Measurements from ENCODE around the gene PRR23E.

PRR23E gene

GRCh38 chr3:127207727-127208482, 15.0 kb downstream of the PRR23E start:
- no peak overlapping the region for H3K4me3 ChIP-seq (replicated peaks; ENCODE audit: low read depth, low read length)
- TF ChIP-seq, protein P1, sequence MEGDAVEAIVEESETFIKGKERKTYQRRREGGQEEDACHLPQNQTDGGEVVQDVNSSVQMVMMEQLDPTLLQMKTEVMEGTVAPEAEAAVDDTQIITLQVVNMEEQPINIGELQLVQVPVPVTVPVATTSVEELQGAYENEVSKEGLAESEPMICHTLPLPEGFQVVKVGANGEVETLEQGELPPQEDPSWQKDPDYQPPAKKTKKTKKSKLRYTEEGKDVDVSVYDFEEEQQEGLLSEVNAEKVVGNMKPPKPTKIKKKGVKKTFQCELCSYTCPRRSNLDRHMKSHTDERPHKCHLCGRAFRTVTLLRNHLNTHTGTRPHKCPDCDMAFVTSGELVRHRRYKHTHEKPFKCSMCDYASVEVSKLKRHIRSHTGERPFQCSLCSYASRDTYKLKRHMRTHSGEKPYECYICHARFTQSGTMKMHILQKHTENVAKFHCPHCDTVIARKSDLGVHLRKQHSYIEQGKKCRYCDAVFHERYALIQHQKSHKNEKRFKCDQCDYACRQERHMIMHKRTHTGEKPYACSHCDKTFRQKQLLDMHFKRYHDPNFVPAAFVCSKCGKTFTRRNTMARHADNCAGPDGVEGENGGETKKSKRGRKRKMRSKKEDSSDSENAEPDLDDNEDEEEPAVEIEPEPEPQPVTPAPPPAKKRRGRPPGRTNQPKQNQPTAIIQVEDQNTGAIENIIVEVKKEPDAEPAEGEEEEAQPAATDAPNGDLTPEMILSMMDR (IDR thresholded peaks at IDR 0.05; ENCODE audit: low read depth, low read length, missing control alignments) = no peak
- DNase-seq (ENCODE audit: extremely low read depth, low read depth) = no peak

DNA sequence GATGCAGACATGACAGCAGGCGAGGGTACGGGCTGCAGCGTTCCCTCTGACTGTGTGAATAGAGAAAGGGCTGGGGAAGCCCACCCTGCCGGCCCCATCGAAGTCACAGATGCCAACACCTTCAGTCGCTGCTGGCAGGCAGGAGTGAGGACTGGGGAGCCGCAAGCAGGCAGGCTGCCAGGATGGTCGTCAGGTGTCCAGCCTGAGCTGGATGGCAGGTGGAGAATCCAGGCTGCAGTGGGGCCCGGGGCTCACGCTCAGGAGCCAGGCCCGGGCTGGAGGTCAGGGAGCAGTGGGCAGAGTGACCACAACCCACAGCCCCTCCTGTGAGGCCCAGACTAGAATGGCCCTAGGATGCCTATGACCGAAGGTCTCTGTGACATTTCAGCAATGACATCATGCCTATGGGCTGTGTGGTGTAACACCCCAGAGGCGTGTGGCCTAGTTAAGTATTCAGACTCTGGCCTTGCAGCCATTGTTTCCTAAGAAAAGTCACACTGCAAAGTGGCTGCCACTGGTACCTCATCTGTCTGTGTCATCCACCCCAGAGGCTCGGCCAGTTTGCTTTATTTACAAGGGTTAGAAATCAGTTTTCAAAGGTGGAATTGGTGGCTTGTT, 15.7 kb downstream of the PRR23E start:
- DNase-seq (ENCODE audit: extremely low read depth, low read depth) = no peak
- TF ChIP-seq, protein P1 (IDR thresholded peaks at IDR 0.05; ENCODE audit: low read depth, low read length, missing control alignments) = no peak
- H3K4me3 ChIP-seq (replicated peaks; ENCODE audit: low read depth, low read length) = no peak overlapping the region

DNA sequence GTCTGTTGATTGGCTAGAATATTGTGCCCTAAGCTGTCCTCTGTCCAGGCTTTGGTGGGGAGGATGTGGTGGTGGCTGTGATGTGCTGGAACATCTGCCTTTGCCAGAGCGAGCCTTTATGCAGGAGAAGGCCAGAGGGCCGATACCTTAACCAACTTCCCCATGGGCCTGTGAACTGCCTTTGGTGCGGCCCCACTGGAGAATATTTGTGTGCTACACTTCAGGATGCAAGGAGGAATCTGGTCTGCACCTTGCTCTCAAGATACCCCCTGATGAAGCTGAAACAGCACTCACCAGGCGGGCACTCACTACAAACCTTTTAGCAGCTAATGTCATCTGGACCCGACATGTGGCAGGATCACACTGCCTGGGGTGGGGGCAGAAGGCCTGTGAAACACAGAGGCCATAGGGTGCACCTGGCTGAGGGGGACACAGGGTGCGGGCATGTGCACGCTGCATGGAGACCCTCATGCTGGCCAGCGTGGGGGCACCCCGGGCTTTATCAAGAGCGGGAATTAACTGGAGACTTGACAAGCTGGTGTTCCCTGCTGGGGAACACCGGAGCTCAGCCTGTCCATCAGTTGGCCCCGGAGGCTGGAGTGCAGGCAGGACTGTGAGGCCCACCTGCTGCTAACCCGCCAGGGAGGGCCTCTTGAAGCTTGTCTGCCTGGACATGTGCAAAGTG, 16.4 kb downstream of the PRR23E start:
- TF ChIP-seq, protein P1 (IDR thresholded peaks at IDR 0.05; ENCODE audit: low read depth, low read length, missing control alignments) = no peak
- DNase-seq (ENCODE audit: extremely low read depth, low read depth) = no peak
- H3K4me3 ChIP-seq (replicated peaks; ENCODE audit: low read depth, low read length) = no peak overlapping the region

DNA sequence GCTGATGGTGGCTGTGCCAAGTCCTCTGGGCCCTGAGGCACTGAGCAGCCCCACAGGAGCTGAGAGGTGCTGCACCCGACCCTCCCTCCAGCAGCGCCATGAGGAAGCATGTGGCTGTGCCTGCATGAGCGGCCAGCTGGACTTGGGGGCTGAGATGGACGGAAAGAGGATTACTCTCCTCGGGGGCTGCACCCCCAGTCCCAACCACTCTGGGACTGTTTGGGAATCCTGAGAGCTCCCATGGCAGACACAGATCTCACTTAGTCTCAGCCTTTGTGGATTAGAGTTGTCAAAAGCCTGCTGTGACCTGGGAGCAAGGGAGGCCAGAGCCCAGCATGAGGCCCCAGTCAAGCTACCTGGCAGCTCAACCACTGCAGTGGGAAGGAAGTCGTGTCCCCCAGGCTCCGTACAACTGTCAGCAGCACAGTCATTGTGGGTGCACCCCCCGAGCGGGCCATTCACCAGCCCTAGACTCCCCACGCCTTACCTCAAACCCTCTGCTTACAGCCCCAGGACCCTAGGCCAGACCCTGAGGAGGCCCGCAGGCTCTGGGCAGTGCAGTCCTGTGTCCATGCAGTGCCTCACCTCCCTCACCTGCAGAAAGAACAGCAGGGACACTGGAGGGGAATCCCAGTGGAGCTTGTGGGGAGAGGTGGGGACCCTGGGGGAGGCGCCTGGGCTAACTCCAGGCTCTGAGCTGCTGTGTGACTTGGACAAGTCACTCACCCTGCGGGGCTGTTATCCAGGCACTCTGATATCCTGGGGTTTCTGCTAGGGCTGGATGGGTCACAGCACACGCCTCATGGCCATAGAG, 17.1 kb downstream of the PRR23E start:
- TF ChIP-seq, protein P1 (IDR thresholded peaks at IDR 0.05; ENCODE audit: low read depth, low read length, missing control alignments) = no peak
- no peak overlapping the region for H3K4me3 ChIP-seq (replicated peaks; ENCODE audit: low read depth, low read length)
- DNase-seq (ENCODE audit: extremely low read depth, low read depth) = no peak

GRCh38 chr3:127210654-127210943, 17.7 kb downstream of the PRR23E start:
- TF ChIP-seq, protein P1 (IDR thresholded peaks at IDR 0.05; ENCODE audit: low read depth, low read length, missing control alignments) = no peak
- no peak for DNase-seq (ENCODE audit: extremely low read depth, low read depth)
- H3K4me3 ChIP-seq (replicated peaks; ENCODE audit: low read depth, low read length) = no peak overlapping the region

- no peak overlapping the region for H3K4me3 ChIP-seq (replicated peaks; ENCODE audit: low read depth, low read length)
- no peak for DNase-seq (ENCODE audit: extremely low read depth, low read depth)
- TF ChIP-seq, protein P1 (IDR thresholded peaks at IDR 0.05; ENCODE audit: low read depth, low read length, missing control alignments) = no peak
Measured at GRCh38 chr3:127211118-127212060, 18.5 kb downstream of the PRR23E start.

Measured in HFF-Myc (cell line).